PFSK-1 (cell line): ENCODE results near the gene CCDC97.

Experiments used
- POLR2AphosphoS5 ChIP-seq: IDR thresholded peaks from 2 replicates; pipeline ENCODE4 v1.6.1; 2012; ENCODE audit warnings: low read depth, mild to moderate bottlenecking, control low read depth, low read length, moderate library complexity
- TAF1 ChIP-seq: IDR thresholded peaks from 2 replicates; pipeline ENCODE4 v1.6.1; 2012; ENCODE audit warnings: low read length, control low read depth, borderline replicate concordance; ENCODE audit not compliant: insufficient read depth
- TF ChIP-seq, protein P1 (sequence below), 2 experiments: IDR thresholded peaks; 2 replicates each; pipeline versions ENCODE4 v1.6.1 to v1.8.0; 2011 to 2012; ENCODE audit warnings: low read depth in 2 of 2, low read length in 2 of 2, control low read depth in 1 of 2, inconsistent platforms in 1 of 2, mild to moderate bottlenecking in 1 of 2, moderate library complexity in 1 of 2; ENCODE audit not compliant: insufficient read depth in 1 of 2

- TF ChIP-seq POLR2AphosphoS5: no peak
- TF ChIP-seq, protein P1, sequence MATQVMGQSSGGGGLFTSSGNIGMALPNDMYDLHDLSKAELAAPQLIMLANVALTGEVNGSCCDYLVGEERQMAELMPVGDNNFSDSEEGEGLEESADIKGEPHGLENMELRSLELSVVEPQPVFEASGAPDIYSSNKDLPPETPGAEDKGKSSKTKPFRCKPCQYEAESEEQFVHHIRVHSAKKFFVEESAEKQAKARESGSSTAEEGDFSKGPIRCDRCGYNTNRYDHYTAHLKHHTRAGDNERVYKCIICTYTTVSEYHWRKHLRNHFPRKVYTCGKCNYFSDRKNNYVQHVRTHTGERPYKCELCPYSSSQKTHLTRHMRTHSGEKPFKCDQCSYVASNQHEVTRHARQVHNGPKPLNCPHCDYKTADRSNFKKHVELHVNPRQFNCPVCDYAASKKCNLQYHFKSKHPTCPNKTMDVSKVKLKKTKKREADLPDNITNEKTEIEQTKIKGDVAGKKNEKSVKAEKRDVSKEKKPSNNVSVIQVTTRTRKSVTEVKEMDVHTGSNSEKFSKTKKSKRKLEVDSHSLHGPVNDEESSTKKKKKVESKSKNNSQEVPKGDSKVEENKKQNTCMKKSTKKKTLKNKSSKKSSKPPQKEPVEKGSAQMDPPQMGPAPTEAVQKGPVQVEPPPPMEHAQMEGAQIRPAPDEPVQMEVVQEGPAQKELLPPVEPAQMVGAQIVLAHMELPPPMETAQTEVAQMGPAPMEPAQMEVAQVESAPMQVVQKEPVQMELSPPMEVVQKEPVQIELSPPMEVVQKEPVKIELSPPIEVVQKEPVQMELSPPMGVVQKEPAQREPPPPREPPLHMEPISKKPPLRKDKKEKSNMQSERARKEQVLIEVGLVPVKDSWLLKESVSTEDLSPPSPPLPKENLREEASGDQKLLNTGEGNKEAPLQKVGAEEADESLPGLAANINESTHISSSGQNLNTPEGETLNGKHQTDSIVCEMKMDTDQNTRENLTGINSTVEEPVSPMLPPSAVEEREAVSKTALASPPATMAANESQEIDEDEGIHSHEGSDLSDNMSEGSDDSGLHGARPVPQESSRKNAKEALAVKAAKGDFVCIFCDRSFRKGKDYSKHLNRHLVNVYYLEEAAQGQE (IDR thresholded peaks at IDR 0.05; ENCODE audit: insufficient read depth in 1 of 2, low read depth in 2 of 2, low read length in 2 of 2): no peak
- TF ChIP-seq TAF1: no peak
These were observed 1.1 kb downstream of the CCDC97 start for GRCh38 chr19:41311072-41311471.
